Stimulated activated CD8-positive, alpha-beta memory T cell treated with anti-CD3 and anti-CD28 coated beads, Interleukin-2, amount 100 ng/mL, for 48 hours (primary cell): ENCODE data around the gene FNDC3B.

Experiments used
- DNase-seq, 2 donors: peaks; one replicate each; pipeline ENCODE4 v3.0.0-alpha.2; 2020; ENCODE audit warnings: low read depth in 2 of 2

The FNDC3B gene

DNA sequence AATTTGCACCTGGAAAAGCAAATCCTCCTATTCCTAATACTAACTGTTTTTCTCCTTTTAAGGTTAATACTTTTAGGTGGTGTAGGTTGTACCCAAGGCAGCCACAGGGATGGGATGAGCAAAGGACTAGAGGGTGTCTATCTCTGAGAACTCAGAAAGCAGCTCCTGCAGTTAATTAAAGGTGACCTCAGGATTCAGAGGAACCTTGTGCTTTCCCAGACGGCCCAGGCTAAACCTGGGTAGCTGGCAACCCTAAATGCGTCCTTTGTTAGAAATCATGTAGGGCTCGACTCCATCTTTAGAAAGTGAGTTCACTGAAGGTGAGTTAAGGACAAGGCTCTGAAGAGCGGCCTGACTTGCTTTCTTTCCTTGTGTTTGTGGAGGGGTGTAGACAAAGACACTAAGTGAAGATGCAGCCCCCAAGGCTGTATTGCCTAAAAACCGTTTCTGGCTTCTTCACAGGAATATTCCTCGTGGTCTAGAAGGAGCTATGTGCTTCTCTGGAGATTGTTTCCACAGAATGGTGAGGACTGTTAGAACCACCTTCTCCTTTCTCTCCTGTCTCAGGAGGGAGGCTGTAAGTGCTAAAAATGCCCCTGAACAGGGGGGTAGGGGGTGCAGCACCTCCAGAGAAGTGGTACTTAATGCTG, 14.9 kb downstream of the FNDC3B start:
- DNase-seq = no peak

DNA sequence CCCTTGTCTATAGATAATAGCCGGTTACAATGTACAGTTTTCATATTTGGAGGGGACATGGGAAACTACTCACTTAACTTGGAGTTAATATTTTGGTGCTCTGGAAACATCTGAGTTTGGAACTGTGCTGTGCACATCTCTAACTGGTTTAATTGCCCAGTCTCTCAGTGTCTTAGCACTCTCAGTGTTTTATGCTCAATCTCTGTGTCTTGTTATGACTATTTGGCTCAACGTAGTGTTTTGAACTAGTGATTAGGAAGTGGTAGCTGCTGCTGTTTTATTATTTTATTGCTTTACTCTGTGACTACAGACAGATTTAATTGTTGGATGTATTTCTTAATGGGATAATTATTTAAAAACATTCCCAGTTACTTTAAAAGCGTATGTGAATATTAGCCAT, 17.0 kb downstream of the FNDC3B start:
- DNase-seq = no peak

DNA sequence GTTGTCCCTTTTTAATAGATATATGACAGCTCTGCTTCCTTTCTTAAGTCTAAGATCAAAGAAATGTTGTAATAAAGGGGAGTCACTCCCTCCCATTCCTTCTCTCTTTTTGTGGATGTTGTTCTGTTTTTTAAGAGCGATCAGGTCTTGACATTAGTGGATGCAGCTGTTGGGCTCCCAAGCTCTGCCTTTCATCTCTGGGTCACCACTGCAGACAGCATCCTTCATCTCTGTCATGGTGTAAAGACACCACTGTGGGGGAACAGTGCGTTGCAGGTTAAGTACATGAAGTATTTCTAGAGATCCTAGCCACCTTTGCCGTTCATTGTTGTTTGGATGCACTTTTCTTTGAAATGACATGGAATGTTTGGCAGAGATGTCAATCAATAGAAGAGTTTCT, 17.7 kb downstream of the FNDC3B start:
- DNase-seq = no peak

DNA sequence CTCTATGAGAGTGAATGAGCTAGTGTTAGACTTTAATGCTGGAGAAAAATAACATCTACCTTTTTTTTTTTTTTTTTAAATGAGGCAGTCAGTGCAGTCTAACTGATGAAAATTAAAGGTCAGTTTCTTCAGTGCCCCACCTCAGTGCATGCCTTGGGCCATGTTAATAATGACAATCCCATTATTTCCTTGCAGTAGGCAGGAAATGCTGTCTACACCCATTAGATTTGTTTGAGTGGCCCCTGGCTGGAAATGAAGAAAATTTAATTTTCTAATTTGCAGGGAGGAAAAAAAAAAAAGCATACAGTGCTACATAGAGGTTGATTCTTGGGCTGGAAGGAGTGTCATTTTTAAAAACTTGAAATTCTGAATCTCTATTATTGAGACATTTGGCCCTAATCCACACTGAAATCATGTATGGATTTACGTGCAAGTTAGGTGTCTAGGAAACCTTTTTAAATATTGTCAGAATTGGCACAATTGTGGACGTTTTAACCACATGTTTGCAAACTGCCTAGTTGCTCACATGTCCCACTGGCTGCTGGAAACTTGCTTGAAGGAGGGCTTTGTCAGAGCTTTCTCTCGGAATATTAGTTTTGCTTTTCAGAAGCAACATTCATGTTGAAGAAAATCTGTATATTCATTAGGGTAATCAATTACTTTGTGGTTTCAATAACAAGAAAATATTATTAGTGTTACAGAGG, 18.4 kb downstream of the FNDC3B start:
- no peak for DNase-seq

DNA sequence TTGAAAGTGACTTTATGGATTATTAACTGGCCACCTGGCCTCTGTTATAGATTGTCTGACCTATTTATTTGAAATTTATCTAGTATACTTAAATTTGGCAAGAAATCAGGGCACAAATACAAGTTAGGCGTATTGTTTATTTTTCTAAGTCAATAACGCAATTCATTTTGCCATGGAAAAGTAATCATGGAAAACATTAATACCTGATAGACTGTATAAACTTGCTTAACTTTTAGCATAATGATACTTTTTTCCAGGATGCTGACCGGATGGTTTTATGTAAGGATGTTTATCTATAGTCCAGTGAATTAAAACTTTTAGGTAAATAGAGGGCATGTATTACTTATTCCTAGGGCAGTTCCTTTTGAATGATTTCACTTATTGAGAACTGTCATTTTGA, 20.2 kb downstream of the FNDC3B start:
- no peak for DNase-seq

DNA sequence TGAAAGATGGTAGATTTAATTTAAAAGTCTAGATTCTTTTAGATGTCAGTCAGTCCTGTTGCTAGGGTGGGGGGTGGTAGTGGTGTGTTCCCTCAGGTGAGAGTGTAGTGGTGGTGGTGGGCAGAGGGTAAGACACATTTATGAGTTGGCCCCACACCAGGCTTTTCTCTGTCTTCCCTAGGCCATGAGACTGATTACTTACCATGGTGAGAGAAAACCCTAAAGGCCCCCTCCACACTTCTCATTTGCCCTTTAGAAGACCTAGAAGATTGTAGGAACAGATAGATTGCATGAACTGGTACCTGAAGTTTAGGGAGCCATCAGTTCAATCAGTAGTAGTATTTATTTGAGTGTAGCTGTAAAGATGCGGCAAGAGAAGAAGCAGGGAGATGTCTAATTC, 20.9 kb downstream of the FNDC3B start:
- no peak for DNase-seq

DNA sequence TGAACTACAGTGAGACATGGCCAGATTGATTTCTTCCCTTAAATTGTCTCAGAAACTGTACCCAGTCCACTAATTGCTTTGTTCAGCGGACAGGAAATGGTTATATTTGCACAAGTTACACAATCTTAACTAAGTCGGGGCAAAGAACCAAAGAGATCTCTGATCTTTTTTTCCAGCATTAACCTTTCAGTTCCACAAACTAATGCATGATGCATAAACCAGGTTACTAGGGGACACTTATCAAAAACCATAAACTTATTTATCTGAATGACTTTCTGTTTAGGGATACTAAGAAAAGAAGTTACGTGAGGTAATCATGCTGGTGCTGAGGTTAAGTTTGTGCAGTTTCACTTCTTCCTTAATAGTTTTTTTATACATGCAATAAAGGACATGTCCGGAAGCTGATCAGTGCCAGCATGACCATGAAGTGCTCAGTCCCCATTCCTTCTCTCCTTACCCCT, 22.4 kb downstream of the FNDC3B start:
- DNase-seq = no peak

DNA sequence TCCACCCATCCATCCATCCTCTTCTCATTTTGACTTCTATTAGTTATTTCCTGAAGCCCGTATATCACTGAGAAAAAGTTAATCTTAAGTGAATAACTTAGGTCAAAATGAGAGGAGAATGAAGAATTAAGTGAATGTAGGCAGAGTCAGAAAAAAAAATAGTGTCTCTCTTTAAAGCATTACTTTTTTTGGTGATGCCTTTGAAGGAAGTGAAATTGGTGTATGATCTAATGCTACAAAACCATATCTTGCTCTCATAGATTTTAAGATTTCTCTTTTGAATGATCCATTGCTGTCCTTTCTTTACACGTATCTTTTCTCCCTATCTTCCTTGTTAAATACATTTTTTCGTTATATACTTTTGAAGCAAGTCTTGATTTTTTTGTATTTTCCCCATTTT, 23.4 kb downstream of the FNDC3B start:
- DNase-seq = no peak

DNA sequence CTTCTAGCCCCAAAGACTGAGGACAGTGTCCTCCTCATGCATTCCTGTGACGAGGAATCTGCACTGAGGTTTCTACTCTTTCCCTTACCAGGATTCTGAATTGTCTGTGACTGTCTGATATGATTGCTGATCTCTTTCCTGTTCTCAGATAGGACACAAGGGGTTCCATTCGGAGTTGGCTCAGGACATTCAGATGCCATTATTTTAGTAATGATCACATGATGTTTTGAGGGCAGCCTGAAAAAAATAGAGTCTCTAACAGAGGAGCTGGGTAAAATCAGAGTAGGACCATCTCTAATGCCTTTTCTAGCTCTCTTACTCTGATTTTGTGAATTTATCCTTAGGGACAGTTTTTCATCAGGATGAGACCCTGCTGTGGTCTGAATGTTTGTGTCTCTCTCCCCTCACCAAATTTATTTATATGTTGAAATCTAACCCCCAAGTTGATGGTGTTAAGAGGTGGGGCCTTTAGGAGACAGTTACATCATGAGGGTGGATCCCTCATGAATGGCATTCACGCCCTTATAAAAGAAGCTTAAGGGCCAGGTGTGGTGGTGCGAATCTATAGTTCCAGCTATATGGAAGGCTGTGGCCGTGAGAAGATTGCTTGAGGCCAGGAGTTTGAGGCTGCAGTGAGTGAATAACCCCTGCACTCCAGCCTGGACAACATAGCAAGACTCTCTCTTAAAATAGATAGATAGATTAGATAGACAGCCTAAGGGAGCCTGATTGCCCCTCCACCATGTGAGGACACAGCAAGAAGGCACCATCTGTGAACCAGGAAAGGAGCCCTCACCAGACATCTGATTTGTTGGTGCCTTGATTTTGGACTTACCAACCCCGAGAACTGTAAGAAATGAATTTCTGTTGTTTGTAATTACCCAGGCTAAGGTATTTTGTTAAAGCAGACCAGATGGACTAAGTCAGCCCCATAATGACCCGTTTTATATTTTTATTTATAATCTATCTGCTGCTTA, 24.4 kb downstream of the FNDC3B start:
- no peak for DNase-seq

DNA sequence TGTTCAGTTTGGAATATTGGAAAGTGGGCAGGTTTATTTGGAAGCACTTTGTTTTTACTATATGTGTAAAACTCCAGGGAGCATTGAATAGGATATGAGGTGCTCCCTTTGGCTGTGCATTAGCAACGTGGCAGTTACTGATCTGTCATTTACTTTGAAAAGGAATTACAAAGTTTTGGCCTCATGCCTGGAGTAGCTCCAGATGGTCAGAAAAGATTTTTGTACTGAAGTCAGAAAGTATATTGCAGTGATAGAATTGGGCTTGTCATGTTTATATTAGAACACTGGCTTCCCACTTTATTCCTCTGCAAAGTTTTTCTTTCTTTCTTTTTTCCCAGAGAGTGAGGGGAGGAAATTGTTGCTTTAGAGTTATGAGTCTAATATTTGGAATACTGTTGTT, 26.1 kb downstream of the FNDC3B start:
- DNase-seq = no peak

DNA sequence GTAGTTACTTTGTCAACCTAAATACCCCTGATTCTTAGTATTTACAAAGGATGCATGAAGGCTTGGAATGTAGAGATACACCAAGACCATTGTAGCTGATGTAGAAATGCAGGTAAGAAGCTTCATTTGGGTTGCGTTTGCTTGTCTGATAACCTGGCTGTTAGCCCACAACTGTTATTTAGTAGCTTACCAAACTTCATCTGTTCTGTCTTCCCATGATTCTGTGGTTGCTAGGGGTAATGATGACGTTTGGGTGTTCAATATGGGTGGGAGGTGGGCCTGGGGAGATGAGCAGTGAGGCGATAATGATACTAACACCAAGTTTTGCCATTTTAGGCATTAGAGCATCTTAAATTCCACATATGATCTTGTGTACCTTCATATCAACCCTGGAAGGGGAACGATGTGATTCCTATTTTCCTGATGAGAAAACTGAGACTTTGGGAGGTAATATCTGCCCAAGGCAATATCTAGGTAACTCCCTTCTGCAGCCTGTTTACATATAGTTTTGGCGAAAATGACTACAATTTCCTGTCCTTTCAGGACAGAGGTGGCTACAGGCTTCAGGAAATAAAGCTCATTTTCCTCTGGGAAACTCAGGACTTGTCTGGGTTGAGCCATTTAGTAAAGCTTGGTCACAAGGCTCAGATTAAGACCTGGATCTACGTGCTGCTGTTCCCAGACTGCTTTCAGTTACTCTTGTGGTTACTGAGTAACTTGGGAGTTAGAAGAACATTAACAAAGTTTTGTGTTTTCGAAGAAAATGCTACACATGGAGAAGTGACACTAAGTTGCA, 26.8 kb downstream of the FNDC3B start:
- no peak for DNase-seq

DNA sequence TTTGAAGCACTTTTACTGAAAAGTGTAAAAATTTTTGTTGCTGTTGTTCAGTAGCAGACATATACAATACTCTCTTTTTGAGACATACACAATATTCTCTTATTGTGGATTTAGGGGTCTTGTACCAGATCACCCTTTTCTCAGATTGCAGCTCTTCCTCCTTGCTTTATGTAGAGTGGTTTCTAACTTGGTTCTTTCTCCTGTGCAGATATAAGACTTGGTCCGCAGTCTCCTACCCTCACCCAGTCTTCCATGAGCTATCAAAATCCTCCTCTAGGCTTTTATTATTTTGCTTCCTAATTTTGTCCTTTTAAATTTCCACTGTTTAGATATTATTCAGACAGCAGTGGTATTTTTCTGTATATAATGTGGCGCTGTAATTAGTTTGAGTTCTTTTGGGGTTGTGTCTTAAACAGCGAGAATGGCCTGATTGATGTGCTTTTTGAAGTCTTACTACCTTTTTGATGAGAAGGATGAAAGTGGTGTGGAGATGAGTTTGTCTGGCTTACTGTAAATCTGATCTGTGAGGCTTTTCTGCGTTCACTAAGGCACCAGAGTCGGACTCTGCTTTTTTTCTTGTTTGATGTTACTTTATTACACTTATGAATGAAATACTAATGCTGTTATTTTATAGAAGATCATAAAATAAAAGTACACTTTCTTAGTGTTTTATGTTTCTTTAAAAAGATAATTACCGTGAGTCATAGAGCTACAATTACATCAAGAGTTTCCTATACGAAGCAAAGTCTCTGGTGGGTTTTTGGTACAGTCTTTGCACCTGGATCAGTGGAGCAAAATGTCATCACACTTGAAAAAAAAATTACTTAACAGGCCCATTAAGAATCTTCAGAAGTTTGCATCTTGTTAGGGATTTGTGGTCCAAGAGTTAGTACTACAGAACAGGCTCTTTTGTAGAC, 27.8 kb downstream of the FNDC3B start:
- no peak for DNase-seq

DNA sequence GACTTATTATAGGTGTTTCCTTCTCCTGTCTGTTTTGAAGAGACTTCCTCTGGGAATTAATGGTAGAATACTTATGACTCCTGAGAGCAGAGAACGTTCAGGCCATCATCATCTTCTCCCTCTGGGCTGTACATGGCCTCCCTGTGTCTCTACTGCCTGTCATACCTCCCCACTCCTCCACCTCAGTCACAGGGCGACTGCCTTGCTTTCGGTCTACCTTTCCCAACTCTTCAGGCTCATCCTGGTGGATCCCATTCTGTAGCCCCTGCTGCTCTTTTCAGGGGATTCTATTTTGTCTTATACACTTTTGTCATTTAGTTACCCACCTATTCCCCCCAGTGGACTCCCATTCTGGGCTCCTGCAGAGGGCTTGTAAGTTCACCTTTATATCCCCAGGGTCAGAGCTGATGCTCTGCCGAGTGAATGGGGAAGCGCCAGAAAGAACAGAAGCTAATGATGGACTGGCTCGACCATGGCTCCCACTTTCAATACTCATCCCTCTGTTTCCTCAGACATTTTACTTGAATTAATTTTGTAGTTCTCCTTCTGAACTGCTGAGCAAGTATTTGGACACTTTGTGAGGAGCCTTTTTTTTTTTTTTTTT, 28.6 kb downstream of the FNDC3B start:
- DNase-seq = no peak

DNA sequence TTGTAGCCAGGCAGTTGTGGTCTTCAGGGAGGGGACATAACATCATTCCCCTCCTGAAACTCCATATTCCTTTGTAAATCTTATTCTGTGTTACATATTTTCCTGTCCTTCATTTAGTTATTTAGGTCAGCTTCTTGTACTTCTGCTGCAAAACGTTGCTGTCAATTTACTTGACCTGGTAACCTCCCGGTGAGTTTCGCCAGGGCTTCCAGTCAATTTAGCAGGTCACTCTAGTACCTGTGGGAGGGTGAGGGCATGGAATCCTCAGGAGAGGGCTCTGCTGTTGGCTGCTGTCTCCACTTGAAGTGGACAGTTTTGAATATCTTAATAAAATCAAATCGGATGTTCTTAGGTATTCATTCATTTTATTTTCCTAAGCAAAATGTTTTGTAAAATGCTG, 29.6 kb downstream of the FNDC3B start:
- DNase-seq = no peak

DNA sequence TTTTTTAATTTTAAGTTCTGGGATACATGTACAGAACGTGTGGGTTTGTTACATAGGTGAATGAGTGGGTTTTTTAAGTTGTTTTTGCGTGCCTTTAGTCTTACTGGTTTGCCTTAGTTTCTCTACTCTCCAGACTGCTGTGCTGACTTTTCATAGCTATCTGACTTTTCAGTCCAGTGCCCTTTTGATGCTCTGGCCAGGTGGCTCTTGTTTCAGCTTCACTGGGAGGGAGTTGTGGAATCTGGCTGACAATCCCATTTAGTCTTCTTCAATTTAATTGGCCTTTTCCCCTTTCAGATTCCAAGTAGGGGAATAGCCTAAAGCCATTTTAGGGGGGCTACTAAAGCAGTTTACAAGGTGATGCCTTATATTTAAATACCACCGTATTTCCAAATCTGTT, 30.1 kb downstream of the FNDC3B start:
- DNase-seq = no peak

DNA sequence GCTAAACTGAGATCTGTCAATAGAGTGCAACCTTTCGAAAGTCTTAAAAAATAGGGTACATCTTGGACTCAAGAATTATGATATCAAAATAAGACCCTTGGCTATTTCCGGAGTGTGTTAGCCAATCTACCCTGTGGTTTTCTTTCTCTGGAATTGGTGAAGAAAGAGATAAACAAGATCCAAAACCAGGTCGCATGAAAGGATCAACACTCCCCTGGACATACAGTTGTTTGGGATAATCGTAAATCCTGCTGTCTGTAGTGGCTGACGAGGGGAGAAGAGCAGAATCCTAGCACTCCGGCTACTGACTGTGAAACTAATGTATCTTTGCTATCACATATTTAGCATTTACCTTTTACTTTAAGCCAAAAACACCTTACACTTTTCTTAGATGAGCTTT, 30.9 kb downstream of the FNDC3B start:
- no peak for DNase-seq

DNA sequence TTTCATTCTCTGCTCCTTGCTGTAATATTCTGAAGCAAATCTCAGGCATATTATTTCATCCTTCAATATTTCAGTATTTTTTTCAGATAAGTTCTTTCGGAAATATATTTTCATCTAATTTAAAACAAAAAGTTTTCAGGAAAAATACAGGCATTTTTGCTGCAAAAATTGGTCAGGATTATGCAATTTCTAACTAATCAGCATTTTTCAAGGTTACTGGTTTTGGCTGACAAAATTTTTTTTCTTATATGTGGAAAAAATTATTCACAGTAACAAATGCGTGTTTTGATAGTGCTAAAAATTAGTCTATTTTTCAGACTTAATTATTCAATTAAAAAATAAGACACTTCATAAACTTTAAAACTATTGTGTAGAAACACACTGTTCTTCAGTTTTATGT, 31.4 kb downstream of the FNDC3B start:
- no peak for DNase-seq

DNA sequence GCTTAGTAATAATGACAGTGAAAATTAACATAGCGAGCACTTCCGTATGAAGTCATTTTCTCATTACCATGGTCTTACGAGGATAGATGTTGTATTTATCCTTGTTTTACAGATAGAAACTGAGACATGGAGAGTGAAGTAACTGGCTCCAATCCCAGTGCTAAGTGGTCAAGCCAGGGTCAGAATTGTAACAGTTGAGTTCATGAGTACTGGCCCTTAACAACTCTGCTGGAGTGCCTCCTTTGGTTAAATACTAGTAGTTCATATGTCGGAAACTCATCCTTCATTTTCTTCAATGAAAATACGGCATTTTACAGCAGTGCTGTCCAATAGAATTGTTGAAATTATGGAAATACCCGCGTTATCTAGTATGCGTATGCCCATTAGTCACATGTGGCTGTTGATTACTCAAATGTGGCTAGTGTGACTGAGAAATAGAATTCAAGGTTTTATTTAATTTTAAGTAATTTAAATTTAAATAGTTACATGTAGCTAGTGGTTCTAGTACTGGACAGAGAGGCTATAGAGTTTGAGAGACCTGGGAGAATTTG, 32.5 kb downstream of the FNDC3B start:
- DNase-seq = no peak

DNA sequence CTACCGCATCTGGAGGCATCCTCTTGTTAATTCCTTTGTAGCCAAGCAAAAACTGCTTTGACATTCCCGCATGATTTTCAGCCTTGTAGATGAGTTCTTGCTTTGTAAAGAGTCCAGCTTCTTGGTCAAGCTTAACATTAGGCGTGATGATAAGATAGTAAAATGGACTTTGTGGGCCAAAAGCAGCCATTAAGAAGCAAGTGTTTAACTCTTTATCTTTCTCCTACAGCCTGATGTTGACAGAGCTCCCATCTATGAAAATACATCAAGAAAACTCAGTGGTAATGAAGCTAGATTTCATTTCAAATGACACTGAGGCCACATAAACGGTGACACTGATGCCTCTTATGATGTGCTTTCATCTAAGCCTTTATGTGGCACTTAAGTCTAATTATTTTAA, 33.2 kb downstream of the FNDC3B start:
- DNase-seq = no peak
